ENCODE data around the gene SAP25.

Gene SAP25

GRCh38 chr7:100573691-100574361, at the start of gene SAP25:
SAP25 (minus strand) TSS chr7:100573900; CDS start chr7:100573742, 158 bp downstream.
- no peak for DNase-seq (ENCODE audit: low spot score)

- no peak for DNase-seq (ENCODE audit: low spot score)
These were observed 47.9 kb upstream of the SAP25 start for GRCh38 chr7:100621554-100621953.

- DNase-seq (ENCODE audit: low spot score), result no peak
These were observed 47.1 kb upstream of the SAP25 start for GRCh38 chr7:100620804-100621203.

GRCh38 chr7:100620239-100620638, 46.5 kb upstream of the SAP25 start:
- no peak for DNase-seq (ENCODE audit: low spot score)

- DNase-seq (ENCODE audit: low spot score), result no peak
These were observed 40.7 kb upstream of the SAP25 start for GRCh38 chr7:100614308-100614861.

- DNase-seq (ENCODE audit: low spot score), result no peak
These were observed 39.9 kb upstream of the SAP25 start for GRCh38 chr7:100613412-100614175.

GRCh38 chr7:100612730-100613390, 39.2 kb upstream of the SAP25 start:
- no peak for DNase-seq (ENCODE audit: low spot score)

GRCh38 chr7:100611983-100612729, 38.5 kb upstream of the SAP25 start, which contains the start of gene MOSPD3:
MOSPD3 (plus strand) TSS chr7:100612540; CDS start chr7:100612792, 252 bp downstream.
- peak; percentile 99 for DNase-seq (ENCODE audit: low spot score)

GRCh38 chr7:100609958-100610357, 36.3 kb upstream of the SAP25 start:
- no peak for DNase-seq (ENCODE audit: low spot score)

- DNase-seq (ENCODE audit: low spot score), result no peak
These were observed 33.4 kb upstream of the SAP25 start for GRCh38 chr7:100607111-100607510.

- no peak for DNase-seq (ENCODE audit: low spot score)
These were observed 32.6 kb upstream of the SAP25 start for GRCh38 chr7:100606313-100606712.

- DNase-seq (ENCODE audit: low spot score), result no peak
These were observed 31.5 kb upstream of the SAP25 start for GRCh38 chr7:100604976-100605911.

- DNase-seq (ENCODE audit: low spot score), result peak; percentile 84
These were observed 30.6 kb upstream of the SAP25 start for GRCh38 chr7:100604028-100604975.

GRCh38 chr7:100603726-100604027, 30.0 kb upstream of the SAP25 start:
- DNase-seq (ENCODE audit: low spot score), result peak; percentile 21

- DNase-seq (ENCODE audit: low spot score), result peak; percentile 91
These were observed 29.4 kb upstream of the SAP25 start for GRCh38 chr7:100602889-100603725.

GRCh38 chr7:100600730-100601038, 27.0 kb upstream of the SAP25 start:
- DNase-seq (ENCODE audit: low spot score), result no peak

GRCh38 chr7:100599911-100600729, 26.4 kb upstream of the SAP25 start:
- DNase-seq (ENCODE audit: low spot score), result no peak

- DNase-seq (ENCODE audit: low spot score), result no peak
These were observed 24.7 kb upstream of the SAP25 start for GRCh38 chr7:100598425-100598824.

Measured in AG20443 (cell line).